HG02623 (cell line): ENCODE data around the gene SMAD6.

ENCODE experiments used
- ATAC-seq: cut with Tn5 transposase; IDR thresholded peaks from one replicate; pipeline ENCODE4 v1.9.1; 2021; ENCODE audit warnings: moderate library complexity; ENCODE audit not compliant: unreplicated experiment

SMAD6 gene

DNA sequence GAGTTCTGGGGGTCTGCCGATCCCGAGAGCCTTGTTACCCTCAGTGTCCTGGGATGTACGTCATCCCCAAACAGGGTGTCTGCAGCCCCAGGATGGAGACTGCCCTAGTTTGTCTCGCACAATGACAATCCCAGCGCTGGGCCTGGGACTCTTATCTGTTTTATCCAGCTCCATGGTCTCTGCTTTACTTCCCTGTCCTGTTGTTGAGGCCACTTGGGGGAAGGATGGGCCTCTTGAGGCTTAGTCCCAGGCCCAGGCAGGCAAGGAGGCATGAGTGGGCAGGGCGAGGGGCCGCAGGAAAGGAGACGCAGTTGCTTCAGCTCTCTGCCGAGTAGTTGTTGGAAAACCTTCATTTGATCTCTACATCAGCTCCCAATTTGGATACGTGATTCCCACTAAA, 17.4 kb downstream of the SMAD6 start:
- ATAC-seq: no peak

DNA sequence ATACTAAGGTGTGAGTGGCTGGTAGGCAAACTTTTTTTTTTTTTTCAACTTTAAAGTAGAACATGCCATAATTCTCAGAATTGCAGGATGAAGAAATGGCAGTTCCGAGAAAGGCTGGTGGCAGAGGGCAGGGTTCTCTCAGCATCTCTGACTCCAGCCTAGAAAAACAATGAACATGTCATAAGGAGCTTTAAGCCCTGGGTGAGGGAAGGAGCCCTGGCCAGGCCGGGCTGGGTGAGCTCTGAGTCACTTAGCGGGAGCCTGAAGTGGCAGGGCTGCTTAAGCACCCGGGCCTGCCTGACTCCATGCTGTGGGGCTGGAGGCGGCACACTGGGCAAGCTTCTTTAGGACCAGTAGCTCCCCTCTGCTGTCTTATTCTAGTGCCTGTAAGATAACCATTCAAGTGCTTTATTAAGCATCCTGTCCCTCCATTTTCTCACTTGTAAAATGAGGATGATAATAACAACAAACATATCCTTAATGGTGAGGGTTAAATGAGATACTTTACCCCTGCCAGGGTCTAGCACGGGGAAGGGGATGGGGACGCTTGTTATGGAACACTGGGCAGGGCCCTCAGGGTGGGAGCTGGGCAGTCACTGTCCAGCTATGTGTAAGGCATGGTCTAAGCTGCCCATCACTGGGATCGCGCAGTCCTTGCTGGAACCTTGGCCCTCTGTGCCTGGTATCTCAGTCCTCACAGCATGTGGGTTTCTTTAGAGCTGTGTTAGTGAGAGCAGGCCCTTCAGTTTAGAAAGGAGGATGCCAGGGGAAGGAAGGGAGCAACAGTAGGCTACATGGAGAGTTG, 18.4 kb downstream of the SMAD6 start:
- no peak for ATAC-seq

DNA sequence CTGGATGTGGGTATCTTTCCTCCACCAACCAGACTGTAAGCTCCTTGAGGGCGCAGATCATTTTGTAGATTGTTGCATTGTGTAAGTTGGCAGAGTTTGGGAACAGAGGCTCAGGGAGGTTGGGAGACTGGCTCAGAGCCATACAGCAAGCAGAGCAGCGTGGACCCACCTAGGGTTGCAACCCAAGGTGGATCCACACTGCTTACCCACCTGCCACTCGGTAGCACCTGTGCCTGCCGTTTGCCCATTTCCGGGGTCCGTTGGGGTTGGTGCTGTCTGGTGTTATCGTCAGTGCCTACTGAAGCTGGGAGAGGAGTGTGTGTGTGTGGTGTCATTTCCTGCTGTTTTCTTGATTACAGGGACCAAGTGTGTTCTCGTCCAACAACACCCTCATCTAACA, 19.0 kb downstream of the SMAD6 start:
- no peak for ATAC-seq

DNA sequence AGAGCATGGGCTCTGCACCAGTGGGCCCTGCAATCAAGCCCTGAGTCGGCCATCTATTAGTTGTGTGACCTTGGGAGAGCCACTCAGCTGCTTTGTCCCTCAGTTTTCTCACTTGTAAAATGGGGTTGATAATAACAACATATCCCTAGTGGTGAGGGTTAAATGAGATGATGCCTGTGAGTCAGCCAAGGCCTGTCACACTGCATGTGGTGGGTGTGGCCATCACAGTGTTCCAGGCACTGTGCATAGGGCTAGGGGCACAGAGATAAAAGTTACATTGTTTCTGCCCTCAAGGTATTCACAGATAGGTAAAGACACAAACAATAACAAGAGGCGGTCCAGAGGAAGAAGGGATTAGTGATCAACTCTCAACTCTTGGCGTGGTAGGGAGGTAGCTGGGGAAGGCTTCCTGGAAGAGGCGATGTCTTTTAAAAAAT, 19.5 kb downstream of the SMAD6 start:
- ATAC-seq: no peak

DNA sequence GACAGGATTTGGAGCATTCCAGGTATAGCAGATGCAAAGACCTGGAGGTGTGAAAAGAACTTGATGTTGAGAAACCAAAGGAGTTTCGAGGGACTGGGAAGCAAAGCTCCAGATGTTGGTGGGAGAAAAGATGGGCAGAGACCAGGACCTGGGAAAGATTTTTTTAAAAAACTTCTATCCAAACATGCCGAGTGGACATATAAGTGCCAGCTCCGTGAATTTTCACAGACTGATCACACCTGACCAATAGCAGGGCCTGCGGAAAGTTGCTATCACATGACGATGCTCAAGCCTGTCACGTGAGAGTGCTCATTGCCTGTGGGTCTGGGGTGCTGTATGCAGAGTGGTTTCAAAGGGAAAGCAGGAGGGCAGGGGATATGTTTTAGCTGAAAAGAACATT, 19.9 kb downstream of the SMAD6 start:
- no peak for ATAC-seq

DNA sequence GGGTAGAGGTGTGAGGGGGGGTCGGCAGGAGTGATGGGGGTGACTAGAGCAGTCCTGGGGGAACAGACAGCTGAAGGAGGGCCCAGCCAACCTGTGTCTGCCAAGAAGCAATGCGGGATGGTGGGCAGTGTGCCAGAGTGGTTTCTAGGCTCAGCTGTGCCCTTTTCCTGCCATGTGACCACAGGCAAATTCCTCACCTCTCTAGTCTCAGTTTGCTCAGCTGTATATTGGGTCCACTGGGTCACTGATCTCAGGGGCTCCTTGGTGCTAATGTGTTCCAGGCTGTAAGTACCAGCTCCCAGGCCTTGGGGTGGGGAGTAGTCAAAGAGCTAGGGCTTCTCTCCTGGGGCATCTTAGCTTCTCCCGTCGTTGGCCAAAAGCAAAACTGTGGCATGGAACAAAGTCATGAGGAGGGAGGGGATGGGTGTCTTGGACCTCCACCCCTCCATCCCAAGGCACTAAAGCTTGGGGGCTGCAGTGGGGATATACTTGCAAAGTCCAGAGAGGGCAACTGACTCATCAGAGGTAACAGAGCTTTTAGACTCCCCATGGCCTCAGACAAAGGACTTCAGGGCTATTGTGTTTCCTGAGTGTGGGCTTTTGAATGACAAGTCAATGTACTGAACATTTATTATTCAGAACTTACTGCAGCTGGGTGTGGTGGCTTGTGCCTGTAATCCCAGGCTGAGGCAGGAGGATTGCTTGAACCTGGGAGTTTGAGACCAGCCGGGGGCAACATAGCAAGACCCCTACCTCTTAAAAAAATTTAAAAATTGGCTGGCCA, 20.9 kb downstream of the SMAD6 start:
- no peak for ATAC-seq

DNA sequence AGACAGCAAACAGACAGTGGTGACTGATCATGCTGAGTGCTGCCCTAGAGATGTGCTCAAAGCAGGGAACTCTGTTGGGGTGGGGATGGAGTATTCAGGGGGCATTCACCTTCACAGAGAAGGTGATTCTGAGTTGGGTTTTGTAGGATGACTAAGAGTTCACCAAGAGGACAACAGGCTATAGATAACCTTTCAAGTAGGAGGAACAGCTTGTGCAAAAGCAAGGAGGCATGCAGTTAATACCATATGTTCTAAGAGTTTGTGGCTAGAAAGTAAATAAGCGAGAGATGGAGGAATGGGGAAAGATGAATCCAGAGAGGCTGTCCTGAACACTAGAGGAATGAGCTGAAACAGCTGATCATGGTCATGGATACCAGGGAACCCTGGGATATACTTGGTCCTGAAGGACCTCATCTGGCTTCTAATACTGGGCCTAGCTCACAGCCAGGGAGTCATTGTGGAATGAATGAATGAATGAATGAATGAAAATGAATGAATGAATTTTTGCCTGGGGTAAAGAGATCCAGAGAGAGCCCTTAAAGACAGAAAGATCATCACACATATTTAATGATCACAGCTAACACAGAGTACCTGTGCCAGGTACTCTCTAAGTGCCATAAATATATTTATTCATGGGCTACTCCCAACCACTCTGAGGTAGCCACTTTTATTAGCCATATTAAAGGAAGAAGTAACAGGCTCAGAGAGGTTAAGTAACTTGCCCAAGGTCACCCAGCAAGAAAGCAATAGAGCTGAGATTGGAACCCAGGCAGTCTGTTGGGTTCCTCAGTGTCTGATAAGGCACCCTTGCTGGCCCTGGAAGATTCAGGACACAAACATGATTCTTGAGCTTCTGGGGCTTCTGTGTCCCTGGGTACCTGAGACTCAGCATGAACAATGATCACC, 22.0 kb downstream of the SMAD6 start:
- ATAC-seq: no peak

DNA sequence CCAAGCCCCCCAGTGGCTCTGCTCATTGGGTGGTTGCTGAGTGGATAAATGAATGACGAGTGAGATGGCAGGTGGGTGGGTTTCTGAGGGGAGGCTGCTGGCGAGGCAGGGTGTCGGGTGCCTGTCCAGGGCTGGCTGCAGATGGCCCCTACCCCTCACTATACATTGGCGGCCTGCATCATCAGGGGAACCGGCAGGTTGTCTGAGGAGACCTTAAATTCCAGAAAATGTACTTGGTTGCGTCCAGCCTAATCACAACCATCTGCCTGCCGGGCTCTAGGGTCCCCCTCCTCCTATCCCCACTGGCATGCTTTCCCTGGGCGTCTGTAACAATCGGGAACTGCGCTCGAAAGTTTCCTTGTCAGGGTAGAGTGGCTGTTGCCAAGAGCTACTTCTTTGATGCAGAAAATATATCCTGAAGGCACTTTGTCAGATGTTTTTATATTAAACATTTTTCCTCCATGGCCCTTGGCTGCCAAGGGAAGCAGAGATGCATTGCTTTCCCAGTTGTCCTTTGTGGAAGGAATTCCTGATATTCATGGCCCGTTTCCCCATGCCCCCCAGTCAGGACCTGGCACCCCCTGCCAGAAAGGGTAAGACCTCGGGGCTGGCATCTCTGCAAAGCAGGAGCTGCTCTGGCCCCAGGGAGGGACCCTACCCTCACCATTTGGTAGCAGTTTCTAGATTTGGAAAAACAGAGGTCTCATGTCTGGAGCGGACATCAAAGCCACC, 22.9 kb downstream of the SMAD6 start:
- ATAC-seq: no peak

DNA sequence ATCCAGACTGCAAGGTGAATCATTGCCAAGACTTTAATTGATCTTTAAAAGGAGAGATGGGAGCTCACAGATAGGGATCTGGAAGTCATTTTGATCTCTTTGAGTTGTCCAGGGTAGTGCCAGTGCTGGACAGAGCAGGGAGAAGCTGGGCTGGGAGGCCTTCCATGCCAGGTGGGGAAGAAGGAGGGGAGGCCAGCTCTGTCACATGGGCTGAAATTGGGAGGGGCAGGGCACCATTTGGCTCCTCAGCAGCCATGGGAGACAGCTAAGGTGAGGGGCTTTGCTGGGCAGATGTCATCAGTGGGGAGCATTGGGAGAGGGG, 23.4 kb downstream of the SMAD6 start:
- no peak for ATAC-seq

DNA sequence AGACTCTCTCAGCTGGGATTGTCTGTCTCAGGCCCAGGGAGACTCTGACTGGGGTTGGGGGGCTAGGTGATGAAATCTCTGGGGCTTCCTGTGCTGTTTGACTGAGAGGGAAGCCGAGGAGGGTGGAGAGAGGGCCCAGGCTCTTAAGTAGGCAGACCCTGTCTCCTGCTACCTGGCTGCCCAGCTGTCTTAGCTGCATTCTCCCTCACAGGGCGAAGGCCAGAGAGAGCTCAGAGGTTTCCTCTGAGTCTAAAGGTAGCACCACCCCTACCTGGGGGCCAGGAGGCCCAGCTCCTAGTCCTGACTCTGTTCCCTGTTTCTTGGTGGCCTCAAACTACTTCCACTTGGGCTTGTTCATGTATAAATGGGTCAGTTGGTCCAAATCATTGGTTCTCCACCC, 24.4 kb downstream of the SMAD6 start:
- ATAC-seq: no peak

DNA sequence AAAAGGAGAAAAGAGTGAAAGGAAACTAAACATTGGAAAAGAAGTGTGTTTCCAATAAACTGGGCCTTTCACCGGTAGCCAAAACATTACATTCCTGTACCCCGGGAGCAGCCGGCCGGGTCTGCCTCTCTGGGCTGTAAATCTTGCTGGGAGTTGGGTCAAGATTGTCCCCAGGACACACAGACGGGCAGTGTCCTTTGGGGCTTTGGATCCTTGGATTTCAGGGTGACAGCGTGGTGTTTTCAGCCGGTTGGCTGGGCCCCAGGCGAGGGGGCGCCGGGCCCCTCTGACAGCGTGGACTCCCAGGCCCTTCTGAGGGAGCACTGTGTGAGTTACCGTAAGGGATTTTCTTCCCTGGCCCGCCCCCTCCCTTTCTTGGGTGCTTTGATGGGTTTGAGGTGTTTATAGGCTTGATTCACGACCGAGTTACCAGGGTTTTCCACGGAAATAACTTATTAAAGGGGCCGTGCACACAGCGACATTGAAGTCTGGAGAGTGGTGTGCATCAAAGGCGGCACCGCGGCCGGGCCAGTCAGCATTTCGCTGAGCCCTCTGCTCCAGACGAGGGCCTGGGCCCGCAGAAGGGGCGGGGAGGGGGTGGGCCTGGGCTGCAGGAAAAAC, 27.4 kb downstream of the SMAD6 start:
- no peak for ATAC-seq

DNA sequence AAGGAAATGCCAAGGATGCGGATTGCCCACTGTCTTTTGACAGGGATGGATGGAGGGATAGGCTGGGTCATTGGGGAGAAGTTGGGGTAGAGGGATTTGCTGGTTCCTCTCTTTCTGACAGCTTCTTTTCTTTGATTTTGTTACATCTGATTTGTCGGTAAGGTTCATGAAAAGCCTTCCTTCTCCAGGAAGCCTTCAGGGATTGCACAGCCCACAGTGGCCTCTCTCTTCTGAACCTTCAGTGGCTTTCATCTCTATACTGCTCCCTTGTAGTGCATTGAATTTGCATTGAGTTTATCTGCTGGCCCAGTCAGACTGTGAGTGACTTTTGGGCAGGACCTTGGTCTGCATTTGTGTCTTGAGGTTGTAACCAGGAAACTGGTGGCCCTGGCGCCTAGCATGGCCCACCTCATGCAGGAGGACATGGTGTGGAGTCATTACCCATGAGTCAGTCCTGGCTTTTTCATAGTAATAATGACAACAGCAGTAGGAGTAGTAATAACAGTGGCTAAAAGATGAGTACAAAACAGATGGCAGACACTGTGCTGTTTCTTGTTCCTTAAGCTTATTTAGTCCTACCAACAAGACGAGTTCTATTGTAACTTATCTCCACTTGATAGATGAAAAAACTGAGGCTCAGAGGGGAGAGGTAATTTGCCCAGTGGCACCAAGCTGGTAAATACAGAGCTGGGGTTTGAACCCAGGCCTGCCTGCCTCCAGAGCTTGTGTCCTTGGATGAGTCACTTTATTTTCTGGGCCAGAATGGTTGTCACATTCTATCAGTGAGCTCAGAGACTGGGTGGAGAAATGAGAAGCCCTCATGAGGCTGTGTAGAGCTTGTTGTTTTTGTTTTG, 28.4 kb downstream of the SMAD6 start:
- ATAC-seq: no peak

DNA sequence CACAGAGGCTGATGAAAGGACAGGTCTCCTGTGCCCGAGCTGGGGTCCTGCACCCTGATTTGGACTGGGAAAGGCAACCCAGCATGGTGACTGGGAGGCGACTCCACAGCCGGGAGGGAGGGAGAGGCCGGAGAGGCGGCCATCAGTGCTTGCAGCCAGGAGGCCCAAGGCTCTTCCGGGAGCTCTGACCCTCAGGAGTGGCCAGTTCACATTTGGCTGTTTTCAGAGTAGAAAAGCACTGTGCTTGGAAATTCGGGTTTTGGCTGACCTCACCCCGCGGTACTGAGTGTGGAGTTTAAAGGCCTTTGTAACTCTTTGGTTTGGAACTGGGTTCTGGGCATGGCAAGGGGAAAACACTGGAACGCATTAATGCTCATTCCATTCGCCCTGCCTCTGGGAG, 31.9 kb downstream of the SMAD6 start:
- no peak for ATAC-seq

DNA sequence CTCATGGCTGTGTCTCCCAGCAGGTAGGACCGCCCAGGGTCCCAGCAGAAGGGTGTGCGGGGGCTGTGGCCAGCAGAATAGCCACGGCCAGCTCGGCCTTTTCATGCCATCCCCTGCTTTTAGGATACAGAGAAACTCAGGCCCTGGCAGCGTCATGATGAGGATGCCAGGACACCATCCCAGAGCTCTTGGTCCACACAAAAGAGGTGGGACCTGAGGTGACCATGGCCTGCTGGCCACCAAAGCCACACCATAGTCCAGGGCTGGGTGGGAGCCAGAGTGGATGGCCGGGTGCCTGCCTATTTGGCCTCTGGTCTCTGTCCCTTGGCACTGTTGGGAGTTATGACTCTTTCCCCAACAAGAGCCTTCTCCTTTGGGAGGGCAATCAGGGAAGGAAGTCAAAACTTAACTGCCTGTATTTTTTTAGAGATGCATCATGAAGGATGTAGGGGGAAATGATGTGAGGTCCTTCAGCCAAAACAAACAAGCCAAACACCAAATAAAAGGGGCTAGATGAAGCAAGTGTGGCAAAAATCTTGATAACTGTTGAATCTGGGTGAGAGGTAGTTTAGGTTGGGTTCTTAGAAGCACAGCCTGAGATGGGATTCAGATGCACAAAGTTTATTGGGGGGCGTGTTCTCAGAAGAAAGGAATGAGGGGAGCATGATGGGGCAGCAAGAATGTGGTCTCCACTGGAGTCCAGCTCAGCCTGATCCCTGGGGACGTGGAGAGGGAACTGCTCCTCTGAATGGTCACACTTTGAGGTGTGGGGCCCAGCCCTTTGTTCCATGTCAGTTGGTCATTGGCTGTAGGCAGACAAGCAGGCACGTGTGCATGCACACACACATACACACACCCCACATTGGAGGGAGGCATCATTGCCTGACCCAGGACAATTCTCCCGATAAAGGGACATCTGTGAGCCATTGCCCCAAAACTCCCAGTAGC, 33.2 kb downstream of the SMAD6 start:
- ATAC-seq: no peak

DNA sequence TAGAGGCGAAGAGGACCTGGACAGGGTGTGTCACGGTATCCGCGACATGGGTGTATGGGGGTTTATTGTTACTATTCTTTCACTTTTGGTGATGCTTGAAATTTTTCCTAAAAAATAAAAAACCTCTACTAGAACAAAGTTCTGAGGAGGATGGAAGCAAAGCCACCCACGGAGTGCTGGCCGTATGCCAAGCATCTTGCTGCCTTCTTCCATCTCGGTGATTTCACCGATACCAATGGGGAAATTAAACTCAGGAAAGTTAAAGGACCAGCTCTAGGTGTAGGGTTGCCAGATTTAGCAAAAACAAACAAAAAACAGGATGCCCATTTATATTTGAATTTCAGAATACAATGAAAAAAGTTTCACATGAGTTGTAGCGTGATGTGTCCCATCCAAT, 33.9 kb downstream of the SMAD6 start:
- ATAC-seq: no peak

DNA sequence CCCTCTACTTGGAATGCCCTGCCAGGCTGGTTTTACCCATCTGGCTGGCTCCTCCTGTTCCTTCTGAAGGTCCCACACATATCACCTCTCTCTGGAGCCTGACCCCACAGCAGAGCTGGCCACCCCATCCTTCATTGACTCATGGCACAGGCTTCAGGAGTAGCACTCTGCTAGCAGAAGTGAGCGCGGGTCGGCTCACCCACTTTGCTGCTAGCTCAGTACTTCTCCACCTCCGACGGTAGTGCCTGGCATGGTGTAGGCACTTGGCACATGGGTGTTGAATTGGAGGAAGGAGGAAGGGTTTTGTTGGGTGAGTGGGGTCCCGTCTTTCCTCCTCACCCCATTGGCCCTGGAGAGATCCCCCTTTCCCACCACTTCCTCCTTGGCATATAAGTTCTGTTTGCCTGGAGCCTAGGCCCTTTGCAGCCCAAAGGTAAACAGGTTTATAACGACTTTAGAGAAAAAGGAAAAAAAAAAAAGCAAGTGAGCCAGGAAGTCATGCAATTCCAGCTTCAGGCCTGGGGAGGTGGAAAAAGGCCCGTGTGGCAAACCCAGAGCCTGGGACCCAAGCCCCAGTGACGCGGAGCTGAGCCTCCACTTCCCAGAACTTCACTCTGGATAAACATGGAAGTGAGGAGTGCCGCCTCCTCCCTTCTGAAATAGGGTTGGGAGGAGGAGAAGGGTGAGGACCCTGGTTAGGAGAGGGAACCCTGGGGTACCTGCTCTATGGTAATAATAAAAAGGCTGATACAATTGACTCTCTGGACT, 35.4 kb downstream of the SMAD6 start:
- ATAC-seq: no peak

DNA sequence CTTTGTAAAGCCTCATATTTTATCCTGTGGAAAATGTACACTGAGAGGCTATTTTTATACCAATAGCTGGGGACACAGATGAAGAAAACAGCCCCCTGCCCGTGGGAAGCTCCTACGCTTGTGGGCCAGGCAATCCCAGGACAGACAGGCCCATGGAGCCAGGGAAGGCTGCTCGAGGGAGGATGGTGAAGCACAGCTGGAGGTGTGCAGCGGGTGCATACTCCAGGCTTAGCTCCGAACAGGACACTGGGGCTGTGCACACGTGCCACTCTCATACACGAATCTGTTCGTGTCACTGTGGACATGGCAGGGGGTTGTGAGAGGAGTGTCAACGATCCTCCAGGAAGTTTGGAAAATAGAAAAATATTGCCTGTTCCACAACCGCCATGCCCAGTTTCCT, 36.1 kb downstream of the SMAD6 start:
- ATAC-seq: no peak

DNA sequence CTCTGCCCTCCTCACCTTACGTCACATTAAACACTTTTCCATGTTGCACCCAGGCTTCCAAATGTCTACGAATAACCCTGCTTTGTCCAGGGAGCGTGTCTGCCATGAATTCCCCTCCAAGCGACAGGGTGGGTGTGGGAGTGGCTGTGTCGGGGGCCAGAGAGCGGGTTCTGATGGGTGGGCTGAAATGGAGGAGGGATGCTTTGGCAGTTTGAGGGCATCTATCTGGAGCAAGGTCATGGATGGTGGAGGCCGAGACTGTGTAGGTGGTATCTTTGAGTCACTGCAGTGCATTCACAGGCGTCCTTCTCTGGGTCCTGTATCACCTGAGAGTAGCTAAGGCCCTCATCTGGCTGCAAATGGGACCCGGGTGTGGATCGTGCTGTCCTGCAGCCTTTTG, 36.6 kb downstream of the SMAD6 start:
- ATAC-seq: no peak
